Activated naive CD8-positive, alpha-beta T cell treated with anti-CD3 and anti-CD28 coated beads for 36 hours (primary cell): ENCODE results near the gene KRTAP19-2. TPM values are rescaled to one million over a fixed set of nuclear protein-coding genes. Genes with fewer than 3 reads are reported as not detected.

Source experiments
- DNase-seq: peaks from one replicate; pipeline ENCODE4 v3.0.0; 2021
- H3K27ac Mint-ChIP-seq: one replicate; pipeline ENCODE4 v1.8.0; 2022; ENCODE audit warnings: mild to moderate bottlenecking, moderate library complexity, mixed read lengths
- H3K27me3 Mint-ChIP-seq: one replicate; pipeline ENCODE4 v1.8.0; 2022; ENCODE audit warnings: mild to moderate bottlenecking, mixed read lengths
- H3K36me3 Mint-ChIP-seq: one replicate; pipeline ENCODE4 v1.8.0; 2021; ENCODE audit warnings: mild to moderate bottlenecking, mixed read lengths
- H3K4me1 Mint-ChIP-seq: one replicate; pipeline ENCODE4 v1.8.0; 2021; ENCODE audit warnings: mixed read lengths
- H3K4me3 Mint-ChIP-seq: one replicate; pipeline ENCODE4 v1.8.0; 2022; ENCODE audit warnings: mild to moderate bottlenecking, moderate library complexity, mixed read lengths
- H3K9me3 Mint-ChIP-seq: one replicate; pipeline ENCODE4 v1.8.0; 2022; ENCODE audit warnings: mixed read lengths
- total RNA-seq, 2 experiments: library from RNA; stranded (reverse); gene quantifications; one replicate each; pipeline ENCODE4 v1.2.3, GENCODE V29; 2021

KRTAP19-2 gene
- total RNA-seq, 2 experiments from 2014 or later, result not detected

- Mint-ChIP-seq H3K4me3 (no peak overlapping the region), H3K4me1 (no peaks in the 10 kb centered on the region), H3K9me3 (no peaks in the 10 kb centered on the region), H3K36me3 (no peaks in the 10 kb centered on the region), H3K27me3 (no peaks in the 10 kb centered on the region), H3K27ac (no peak overlapping the region)
- no peak for DNase-seq
These were observed 40.2 kb downstream of the KRTAP19-2 start for GRCh38 chr21:30447056-30447455.

- Mint-ChIP-seq H3K4me1 (no peaks in the 10 kb centered on the region), H3K9me3 (no peaks in the 10 kb centered on the region), H3K36me3 (no peaks in the 10 kb centered on the region), H3K4me3 (no peak overlapping the region), H3K27ac (no peak overlapping the region), H3K27me3 (peaks cover 6% of the 10 kb centered on the region)
- DNase-seq, result no peak
These were observed 43.0 kb downstream of the KRTAP19-2 start for GRCh38 chr21:30444204-30444603.

- Mint-ChIP-seq H3K36me3 (no peaks in the 10 kb centered on the region), H3K9me3 (no peaks in the 10 kb centered on the region), H3K4me1 (no peaks in the 10 kb centered on the region), H3K27ac (no peak overlapping the region), H3K27me3 (peaks cover 11% of the 10 kb centered on the region), H3K4me3 (no peak overlapping the region)
- DNase-seq, result no peak
These were observed 44.0 kb downstream of the KRTAP19-2 start for GRCh38 chr21:30443226-30443625.

- H3K36me3 Mint-ChIP-seq, result no peaks in the 10 kb centered on the region
- peaks cover 18% of the 10 kb centered on the region for H3K27me3 Mint-ChIP-seq
- no peak within 1 kb of the TSS for H3K27ac Mint-ChIP-seq
- H3K4me3 Mint-ChIP-seq, result no peak within 1 kb of the TSS
- H3K9me3 Mint-ChIP-seq, result no peaks in the 10 kb centered on the region
- no peak for DNase-seq
- no peaks in the 10 kb centered on the region for H3K4me1 Mint-ChIP-seq
These were observed 47.3 kb downstream of the KRTAP19-2 start, which contains the start of gene KRTAP15-1 for GRCh38 chr21:30439975-30440374. KRTAP15-1 (plus strand) TSS chr21:30440275; CDS start chr21:30440328, 53 bp downstream.

Other genes with a start within 250 kb of the KRTAP19-2 start
- gene KRTAP24-1, start 204.5 kb downstream of the KRTAP19-2 start, total RNA-seq, result not detected
- not detected for gene KRTAP25-1, start 197.9 kb downstream of the KRTAP19-2 start, total RNA-seq
- gene KRTAP26-1, start 167.1 kb downstream of the KRTAP19-2 start, total RNA-seq, result not detected
- gene KRTAP27-1, start 149.7 kb downstream of the KRTAP19-2 start, total RNA-seq, result not detected
- not detected for gene KRTAP23-1, start 138.8 kb downstream of the KRTAP19-2 start, total RNA-seq
- not detected for gene KRTAP13-2, start 115.2 kb downstream of the KRTAP19-2 start, total RNA-seq
- not detected for gene KRTAP13-1, start 91.4 kb downstream of the KRTAP19-2 start, total RNA-seq
- not detected for gene KRTAP13-3, start 61.5 kb downstream of the KRTAP19-2 start, total RNA-seq
- not detected for gene KRTAP13-4, start 57.2 kb downstream of the KRTAP19-2 start, total RNA-seq
- not detected for gene KRTAP15-1, start 47.2 kb downstream of the KRTAP19-2 start, total RNA-seq
- gene KRTAP19-1, start 7.1 kb downstream of the KRTAP19-2 start, total RNA-seq, result not detected
- not detected for gene KRTAP19-3, start 4.6 kb upstream of the KRTAP19-2 start, total RNA-seq
- not detected for gene KRTAP19-4, start 9.7 kb upstream of the KRTAP19-2 start, total RNA-seq
- not detected for gene KRTAP19-5, start 14.7 kb upstream of the KRTAP19-2 start, total RNA-seq
- gene KRTAP19-6, start 54.4 kb upstream of the KRTAP19-2 start, total RNA-seq, result not detected
- not detected for gene KRTAP19-7, start 73.9 kb upstream of the KRTAP19-2 start, total RNA-seq
- not detected for gene KRTAP22-2, start 103.0 kb upstream of the KRTAP19-2 start, total RNA-seq
- gene KRTAP6-3, start 105.0 kb upstream of the KRTAP19-2 start, total RNA-seq, result not detected
- not detected for gene KRTAP6-2, start 111.5 kb upstream of the KRTAP19-2 start, total RNA-seq
- not detected for gene KRTAP22-1, start 113.7 kb upstream of the KRTAP19-2 start, total RNA-seq
- gene KRTAP6-1, start 126.5 kb upstream of the KRTAP19-2 start, total RNA-seq, result not detected
- gene KRTAP20-1, start 129.0 kb upstream of the KRTAP19-2 start, total RNA-seq, result not detected
- not detected for gene KRTAP20-4, start 133.2 kb upstream of the KRTAP19-2 start, total RNA-seq
- gene KRTAP20-2, start 147.8 kb upstream of the KRTAP19-2 start, total RNA-seq, result not detected
- not detected for gene KRTAP20-3, start 155.4 kb upstream of the KRTAP19-2 start, total RNA-seq
- gene KRTAP21-3, start 231.3 kb upstream of the KRTAP19-2 start, total RNA-seq, result not detected